ENCODE results near the gene DNM3.

DNA sequence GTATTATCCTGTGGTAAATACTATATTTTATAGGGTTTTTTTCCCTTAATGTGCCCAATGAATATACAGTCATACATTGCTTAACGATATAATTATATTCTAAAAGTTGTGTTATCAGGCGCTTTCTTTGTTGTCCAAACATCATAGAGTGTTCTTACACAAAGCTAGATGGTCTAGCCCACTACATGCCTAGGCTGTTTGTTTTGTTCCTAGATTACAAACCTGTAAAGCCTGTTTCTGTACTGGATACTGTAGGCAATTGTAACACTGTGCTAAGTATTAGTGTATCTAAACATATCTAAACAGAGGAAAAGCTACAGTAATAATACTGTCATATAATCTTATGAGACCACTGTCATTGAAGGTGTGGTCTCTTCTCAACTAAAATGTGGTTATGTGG, 336.6 kb downstream of the DNM3 start:
- TF ChIP-seq, protein P1, sequence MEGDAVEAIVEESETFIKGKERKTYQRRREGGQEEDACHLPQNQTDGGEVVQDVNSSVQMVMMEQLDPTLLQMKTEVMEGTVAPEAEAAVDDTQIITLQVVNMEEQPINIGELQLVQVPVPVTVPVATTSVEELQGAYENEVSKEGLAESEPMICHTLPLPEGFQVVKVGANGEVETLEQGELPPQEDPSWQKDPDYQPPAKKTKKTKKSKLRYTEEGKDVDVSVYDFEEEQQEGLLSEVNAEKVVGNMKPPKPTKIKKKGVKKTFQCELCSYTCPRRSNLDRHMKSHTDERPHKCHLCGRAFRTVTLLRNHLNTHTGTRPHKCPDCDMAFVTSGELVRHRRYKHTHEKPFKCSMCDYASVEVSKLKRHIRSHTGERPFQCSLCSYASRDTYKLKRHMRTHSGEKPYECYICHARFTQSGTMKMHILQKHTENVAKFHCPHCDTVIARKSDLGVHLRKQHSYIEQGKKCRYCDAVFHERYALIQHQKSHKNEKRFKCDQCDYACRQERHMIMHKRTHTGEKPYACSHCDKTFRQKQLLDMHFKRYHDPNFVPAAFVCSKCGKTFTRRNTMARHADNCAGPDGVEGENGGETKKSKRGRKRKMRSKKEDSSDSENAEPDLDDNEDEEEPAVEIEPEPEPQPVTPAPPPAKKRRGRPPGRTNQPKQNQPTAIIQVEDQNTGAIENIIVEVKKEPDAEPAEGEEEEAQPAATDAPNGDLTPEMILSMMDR (IDR thresholded peaks at IDR 0.05; ENCODE audit: insufficient read depth, low read depth, low read length): no peak
- no peak for TF ChIP-seq EZH2 (IDR thresholded peaks at IDR 0.05; ENCODE audit: insufficient read depth, low read length)
